Caco-2 (cell line): Measurements from ENCODE around the gene IDH3G. TPM values are rescaled to one million over a fixed set of nuclear protein-coding genes. Genes with fewer than 3 reads are reported as not detected.

ENCODE experiments used
- BruUV-seq: library from RNA; stranded (reverse); fragments of 400-500 nt; replicated peaks from 2 replicates; lab custom pipeline; 2021; lab: Mats Ljungman, UMichigan
- CTCF ChIA-PET: fragments of 300-600 bp; sonication (Branson Sonifier 250); formaldehyde crosslinking; loops from one replicate; lab custom pipeline; 2022; ENCODE audit warnings: antibody characterized with exemption; lab: Charles Lee
- POLR2A ChIA-PET: fragments of 300-600 bp; sonication (Branson Sonifier 250); formaldehyde crosslinking; loops from one replicate; lab custom pipeline; 2022; ENCODE audit warnings: antibody characterized with exemption; lab: Charles Lee
- DNase-seq, 2 experiments: peaks; one replicate each; pipeline versions ENCODE4 v3.0.0 to v3.0.0-alpha.2; 2020 to 2022
- H3K27me3 ChIP-seq: replicated peaks from 2 replicates; pipeline ENCODE4 v1.6.0; 2011; ENCODE audit warnings: low read length; ENCODE audit not compliant: control insufficient read depth, insufficient read depth
- H3K36me3 ChIP-seq: 2 replicates; pipeline ENCODE4 v1.5.1; 2011; ENCODE audit warnings: low read length; ENCODE audit not compliant: control insufficient read depth, insufficient read depth
- H3K4me1 ChIP-seq: fragments of 250-450 bp; sonication (Bioruptor Pico); 2 replicates; pipeline ENCODE4 v1.5.1; 2020; ENCODE audit warnings: mild to moderate bottlenecking
- H3K4me3 ChIP-seq: 2 replicates; pipeline ENCODE4 v1.5.1; 2011; ENCODE audit warnings: low read depth, mild to moderate bottlenecking, control low read depth, low read length
- H3K9me3 ChIP-seq: fragments of 250-450 bp; sonication (Bioruptor Pico); 2 replicates; pipeline ENCODE4 v1.5.1; 2020; ENCODE audit warnings: mild to moderate bottlenecking, moderate library complexity
- H3K27ac Mint-ChIP-seq: one replicate; pipeline ENCODE4 v1.8.0; 2022; ENCODE audit warnings: mixed read lengths; ENCODE audit not compliant: unreplicated experiment
- H3K27me3 Mint-ChIP-seq: one replicate; pipeline ENCODE4 v1.8.0; 2022; ENCODE audit warnings: mixed read lengths; ENCODE audit not compliant: insufficient read depth, unreplicated experiment
- H3K36me3 Mint-ChIP-seq: one replicate; pipeline ENCODE4 v1.8.0; 2022; ENCODE audit warnings: mild to moderate bottlenecking, mixed read lengths; ENCODE audit not compliant: insufficient read depth, unreplicated experiment
- H3K4me1 Mint-ChIP-seq: one replicate; pipeline ENCODE4 v1.8.0; 2022; ENCODE audit warnings: low read depth, mixed read lengths; ENCODE audit not compliant: unreplicated experiment
- H3K4me3 Mint-ChIP-seq: one replicate; pipeline ENCODE4 v1.8.0; 2022; ENCODE audit warnings: mild to moderate bottlenecking, moderate library complexity, mixed read lengths; ENCODE audit not compliant: unreplicated experiment
- H3K9me3 Mint-ChIP-seq: one replicate; pipeline ENCODE4 v1.8.0; 2022; ENCODE audit warnings: mixed read lengths; ENCODE audit not compliant: unreplicated experiment
- CTCF ChIP-seq, 2 experiments: fragments of 200-600 bp in 1 of 2; IDR thresholded peaks; 1 replicate in 1 of 2; 2 replicates in 1 of 2; pipeline versions ENCODE4 v1.5.1 to v1.8.0; 2011 to 2022; ENCODE audit warnings: antibody characterized with exemption in 1 of 2, control low read depth in 1 of 2, inconsistent platforms in 1 of 2, low read depth in 1 of 2, low read length in 1 of 2, mild to moderate bottlenecking in 1 of 2, moderate library complexity in 1 of 2; ENCODE audit not compliant: insufficient read depth in 1 of 2, severe bottlenecking in 1 of 2, unreplicated experiment in 1 of 2
- intact Hi-C: fragments of 100-400 bp; cut with micrococcal nuclease; formaldehyde crosslinking; loops from one replicate; pipeline ENCODE4 v1.10.0; 2022; ENCODE audit not compliant: unreplicated experiment
- total RNA-seq: library from RNA; stranded (reverse); gene quantifications from 2 replicates; pipeline ENCODE4 v1.2.3, GENCODE V29; 2022

The IDH3G gene
- total RNA-seq, 1 experiment from 2014 or later: 53.3 TPM

GRCh38 chrX:153741446-153741845 lies 52.7 kb downstream of the IDH3G start:
- no TSS peak for BruUV-seq
- Mint-ChIP-seq H3K27me3 (peaks cover 3% of the 10 kb centered on the region), H3K9me3 (no peaks in the 10 kb centered on the region), H3K4me1 (no peaks in the 10 kb centered on the region), H3K27ac (no peak overlapping the region), H3K36me3 (no peaks in the 10 kb centered on the region), H3K4me3 (no peak overlapping the region)
- DNase-seq: no peak
- CTCF ChIA-PET: no interaction called here
- H3K27me3 ChIP-seq: no peaks in the 10 kb centered on the region
- TF ChIP-seq CTCF (IDR thresholded peaks at IDR 0.05; ENCODE audit: insufficient read depth in 1 of 2, low read depth in 1 of 2, low read length in 1 of 2, severe bottlenecking in 1 of 2, unreplicated experiment in 1 of 2): no peak
- intact Hi-C loops: no loop called here
- no peak overlapping the region for H3K4me3 ChIP-seq
- POLR2A ChIA-PET: no interaction called here
- H3K36me3 ChIP-seq: no peaks in the 10 kb centered on the region
- H3K4me1 ChIP-seq: no peaks in the 10 kb centered on the region
- H3K9me3 ChIP-seq: no peaks in the 10 kb centered on the region

GRCh38 chrX:153740631-153741222 lies 53.4 kb downstream of the IDH3G start:
- no peaks in the 10 kb centered on the region for H3K36me3 Mint-ChIP-seq
- Histone ChIP-seq H3K27me3 (no peaks in the 10 kb centered on the region), H3K4me1 (no peaks in the 10 kb centered on the region), H3K9me3 (no peaks in the 10 kb centered on the region), H3K4me3 (no peak overlapping the region), H3K36me3 (no peaks in the 10 kb centered on the region)
- ChIA-PET CTCF (no interaction called here), POLR2A (no interaction called here)
- intact Hi-C loops: no loop called here
- no peaks in the 10 kb centered on the region for H3K4me1 Mint-ChIP-seq
- H3K4me3 Mint-ChIP-seq: no peak overlapping the region
- BruUV-seq: no TSS peak
- H3K27me3 Mint-ChIP-seq: no peaks in the 10 kb centered on the region
- H3K27ac Mint-ChIP-seq: no peak overlapping the region
- H3K9me3 Mint-ChIP-seq: no peaks in the 10 kb centered on the region
- DNase-seq: no peak
- TF ChIP-seq CTCF (IDR thresholded peaks at IDR 0.05; ENCODE audit: insufficient read depth in 1 of 2, low read depth in 1 of 2, low read length in 1 of 2, severe bottlenecking in 1 of 2, unreplicated experiment in 1 of 2): no peak

GRCh38 chrX:153739754-153740486 lies 54.3 kb downstream of the IDH3G start:
- BruUV-seq: no TSS peak
- Mint-ChIP-seq H3K4me1 (no peaks in the 10 kb centered on the region), H3K9me3 (no peaks in the 10 kb centered on the region), H3K4me3 (no peak overlapping the region), H3K36me3 (no peaks in the 10 kb centered on the region), H3K27ac (no peak overlapping the region), H3K27me3 (no peaks in the 10 kb centered on the region)
- no peaks in the 10 kb centered on the region for H3K36me3 ChIP-seq
- intact Hi-C loops: no loop called here
- no peak for TF ChIP-seq CTCF (IDR thresholded peaks at IDR 0.05; ENCODE audit: insufficient read depth in 1 of 2, low read depth in 1 of 2, low read length in 1 of 2, severe bottlenecking in 1 of 2, unreplicated experiment in 1 of 2)
- H3K4me3 ChIP-seq: no peak overlapping the region
- H3K4me1 ChIP-seq: no peaks in the 10 kb centered on the region
- H3K9me3 ChIP-seq: no peaks in the 10 kb centered on the region
- DNase-seq: no peak
- ChIA-PET CTCF (no interaction called here), POLR2A (no interaction called here)
- no peaks in the 10 kb centered on the region for H3K27me3 ChIP-seq
